K562 (cell line): ENCODE data around the gene DISC1. TPM values are rescaled to one million over a fixed set of nuclear protein-coding genes. Genes with fewer than 3 reads are reported as not detected.

Source experiments
- ATAC-seq: fragments of 200-7000 bp; cut with Tn5 transposase; 3 replicates; pipeline ENCODE4 v1.9.1; 2020; ENCODE audit warnings: moderate library complexity
- BruUV-seq: library from RNA; stranded (reverse); fragments of 400-500 nt; replicated peaks from 2 replicates; lab custom pipeline; 2021; lab: Mats Ljungman, UMichigan
- CTCF ChIA-PET: fragments of 300-600 bp; formaldehyde crosslinking; extraction: SDS; loops from one replicate; lab custom pipeline; 2021; ENCODE audit warnings: low intra/inter-chr PET ratio; lab: Yijun Ruan, JAX
- POLR2A ChIA-PET: fragments of 300-600, 350-650 bp; sonication (Branson Sonifier 250); formaldehyde crosslinking; extraction: SDS; loops from one replicate; lab custom pipeline; 2021; ENCODE audit warnings: antibody characterized with exemption, inconsistent platforms; lab: Yijun Ruan, JAX
- DNase-seq, 4 experiments: peaks; one replicate each; pipeline versions ENCODE4 v3.0.0 to v3.0.0-alpha.2; 2011 to 2018; ENCODE audit warnings: low spot score in 3 of 4, mixed read lengths in 3 of 4; ENCODE audit errors: extremely low read depth in 1 of 4
- FAIRE-seq: peaks from 2 replicates; lab custom pipeline; 2011; peaks lifted over from hg19 to GRCh38; lab: Jason Lieb, UNC
- H2AFZ ChIP-seq: 2 replicates; pipeline ENCODE4 v1.6.0; 2011; ENCODE audit warnings: low read depth, low read length, control low read depth, inconsistent platforms
- H3K27ac ChIP-seq: fragments of 200-600 bp; 3 replicates; pipeline ENCODE4 v1.8.0; 2011; ENCODE audit warnings: low read depth, mild to moderate bottlenecking, control low read depth, inconsistent platforms, low read length, moderate library complexity, mixed read lengths; ENCODE audit errors: extremely low read depth
- H3K27me3 ChIP-seq, 2 experiments: fragments of 300-600 bp in 1 of 2; 2 replicates in 1 of 2; 3 replicates in 1 of 2; pipeline versions ENCODE4 v1.6.0 to v1.8.0; 2011; ENCODE audit warnings: inconsistent platforms in 2 of 2, low read length in 2 of 2, mild to moderate bottlenecking in 1 of 2, mixed read lengths in 1 of 2, moderate library complexity in 1 of 2; ENCODE audit not compliant: control insufficient read depth in 2 of 2, insufficient read depth in 2 of 2
- H3K36me3 ChIP-seq: fragments of 300-600 bp; 3 replicates; pipeline ENCODE4 v1.8.0; 2011; ENCODE audit warnings: mild to moderate bottlenecking, low read length, inconsistent platforms; ENCODE audit not compliant: control insufficient read depth, insufficient read depth
- H3K4me1 ChIP-seq, 2 experiments: fragments of 200-600 bp in 1 of 2; replicated peaks in 1 of 2; 2 replicates in 1 of 2; 3 replicates in 1 of 2; pipeline versions ENCODE4 v1.5.1 to v1.8.0; 2011; ENCODE audit warnings: inconsistent platforms in 2 of 2, low read length in 2 of 2, mild to moderate bottlenecking in 1 of 2, mixed read lengths in 1 of 2, moderate library complexity in 1 of 2; ENCODE audit not compliant: control insufficient read depth in 2 of 2, insufficient read depth in 2 of 2
- H3K4me2 ChIP-seq: 2 replicates; pipeline ENCODE4 v1.6.1; 2011; ENCODE audit warnings: low read length, control low read depth, inconsistent platforms, mixed read lengths; ENCODE audit not compliant: insufficient read depth
- H3K4me3 ChIP-seq: fragments of 200-600 bp; sonication (generic), shearing (Covaris generic); 2 replicates; pipeline ENCODE4 v1.5.1; 2016; ENCODE audit warnings: control low read depth, inconsistent platforms
- H3K79me2 ChIP-seq: fragments of 200-600 bp; 3 replicates; pipeline ENCODE4 v1.8.0; 2011; ENCODE audit warnings: low read length, inconsistent platforms; ENCODE audit not compliant: control insufficient read depth, insufficient read depth
- H3K9ac ChIP-seq, 2 experiments: 2 replicates each; pipeline versions ENCODE4 v1.6.0 to v1.6.1; 2011; ENCODE audit warnings: low read depth in 2 of 2, low read length in 2 of 2, control low read depth in 1 of 2, inconsistent platforms in 1 of 2, mild to moderate bottlenecking in 1 of 2, mixed read lengths in 1 of 2; ENCODE audit not compliant: insufficient read depth in 1 of 2
- H3K9me1 ChIP-seq: one replicate; pipeline ENCODE4 v1.6.0; 2011; ENCODE audit warnings: inconsistent platforms, mild to moderate bottlenecking, low read length, moderate library complexity; ENCODE audit not compliant: control insufficient read depth, insufficient read depth
- H3K9me3 ChIP-seq: replicated peaks from 2 replicates; pipeline ENCODE4 v1.5.1; 2011; ENCODE audit warnings: low read depth, low read length, inconsistent platforms; ENCODE audit not compliant: control insufficient read depth, insufficient read depth
- H4K20me1 ChIP-seq: replicated peaks from 2 replicates; pipeline ENCODE4 v1.6.1; 2011; ENCODE audit warnings: low read length, inconsistent platforms, mixed read lengths; ENCODE audit not compliant: control insufficient read depth, insufficient read depth
- CC2D1A ChIP-seq: fragments of 450-650 bp; IDR thresholded peaks from 2 replicates; pipeline ENCODE4 v1.6.1; 2017; ENCODE audit warnings: mild to moderate bottlenecking
- CHD1 ChIP-seq: fragments of 200-600 bp; sonication (generic); IDR thresholded peaks from one replicate; pipeline ENCODE4 v1.6.1; 2012; ENCODE audit warnings: mild to moderate bottlenecking, moderate library complexity, low read length, inconsistent platforms
- EP400 ChIP-seq: fragments of 450-650 bp; IDR thresholded peaks from 2 replicates; pipeline ENCODE4 v1.6.1; 2017; ENCODE audit warnings: antibody characterized with exemption, mild to moderate bottlenecking, moderate library complexity
- KDM5B ChIP-seq: fragments of 200-600 bp; sonication (generic); IDR thresholded peaks from 2 replicates; pipeline ENCODE4 v1.6.1; 2012; ENCODE audit warnings: low read depth, mild to moderate bottlenecking, moderate library complexity, low read length, control low read depth, inconsistent platforms; ENCODE audit not compliant: insufficient replicate concordance
- MEIS2 ChIP-seq: fragments of 450-650 bp; IDR thresholded peaks from 2 replicates; pipeline ENCODE4 v1.6.1; 2014; ENCODE audit warnings: mild to moderate bottlenecking; ENCODE audit not compliant: partially characterized antibody
- MTA3 ChIP-seq: fragments of 450-650 bp; formaldehyde crosslinking; IDR thresholded peaks from 2 replicates; pipeline ENCODE4 v1.6.1; 2017; ENCODE audit warnings: mild to moderate bottlenecking, borderline replicate concordance
- NCOA2 ChIP-seq, 2 experiments: fragments of 450-650 bp; IDR thresholded peaks; 2 replicates each; pipeline ENCODE4 v1.6.1; 2018; ENCODE audit warnings: mild to moderate bottlenecking in 2 of 2, moderate library complexity in 1 of 2; ENCODE audit not compliant: partially characterized antibody in 2 of 2
- POLR3G ChIP-seq: IDR thresholded peaks from 2 replicates; pipeline ENCODE4 v1.6.1; 2011; ENCODE audit not compliant: insufficient read length, insufficient replicate concordance; ENCODE audit errors: extremely low read depth
- SMAD2 ChIP-seq: fragments of 150-350 bp; IDR thresholded peaks from 2 replicates; pipeline ENCODE4 v1.6.1; 2014; ENCODE audit warnings: low read depth, mild to moderate bottlenecking, low read length
- ZNF263 ChIP-seq: sonication (generic); formaldehyde crosslinking; IDR thresholded peaks from 2 replicates; pipeline ENCODE4 v1.8.0; 2022; ENCODE audit warnings: mild to moderate bottlenecking, missing genetic modification reagents, borderline replicate concordance
- WGBS: fragments of 100-300 bp; shearing (Covaris generic); methylation state at CpG from one replicate; pipeline ENCODE4 v1.1.6; 2016; ENCODE audit warnings: low coverage, mixed read lengths; ENCODE audit not compliant: insufficient coverage; ENCODE audit errors: missing lambda C conversion rate; 5-methylcytosine and 5-hydroxymethylcytosine counted together
- in situ Hi-C: fragments of 300-500 bp; cut with MboI; formaldehyde crosslinking; loops from 4 replicates; pipeline ENCODE4 v1.15.0; 2018; ENCODE audit warnings: inconsistent platforms, mixed read lengths
- intact Hi-C: fragments of 100-400 bp; cut with micrococcal nuclease; formaldehyde crosslinking; loops from 2 replicates; pipeline ENCODE4 v1.14.2; 2022
- polyA plus RNA-seq, 8 experiments: library from polyadenylated mRNA; depleted of rRNA in 4 of 8; stranded (reverse) in 5 of 8; unstranded in 3 of 8; fragments of >200 nt; fragmentation: Nextera tagmentation in 2 of 8; fragmentation: Illumina TruSeq in 1 of 8; extraction: Ambion mirVana in 2 of 8; extraction: Trizol in 1 of 8; gene quantifications; 2 replicates each; pipeline versions ENCODE4 v1.2.1 to v1.2.3, GENCODE V29; 2011 to 2014; ENCODE audit warnings: inconsistent platforms in 1 of 8, missing spikeins in 1 of 8
- total RNA-seq, 7 experiments: library from RNA; depleted of rRNA in 6 of 7; stranded (reverse); fragments of >200 nt in 6 of 7; fragmentation: Illumina TruSeq in 2 of 7; extraction: Trizol in 2 of 7; gene quantifications; 2 replicates each; pipeline versions ENCODE4 v1.2.1 to v1.2.3, GENCODE V29; 2011 to 2021; ENCODE audit warnings: low replicate concordance in 1 of 7
- TF ChIP-seq, protein P1 (sequence below): IDR thresholded peaks from 3 replicates; pipeline ENCODE4 v1.6.1; 2011; ENCODE audit warnings: borderline replicate concordance, mild to moderate bottlenecking; ENCODE audit not compliant: insufficient read length, insufficient read depth
- TF ChIP-seq, protein P2 (sequence below): fragments of 450-650 bp; formaldehyde crosslinking; IDR thresholded peaks from 2 replicates; pipeline ENCODE4 v1.4.0; 2020; ENCODE audit warnings: mild to moderate bottlenecking, mixed read lengths

The DISC1 gene
- total and polyA plus RNA-seq, 9 of the 15 experiments (the other 6 are each of a cell fraction or from before 2014, with no cell fraction given): 0.01 to 0.11 (median 0.08) TPM; not detected in 1

DNA sequence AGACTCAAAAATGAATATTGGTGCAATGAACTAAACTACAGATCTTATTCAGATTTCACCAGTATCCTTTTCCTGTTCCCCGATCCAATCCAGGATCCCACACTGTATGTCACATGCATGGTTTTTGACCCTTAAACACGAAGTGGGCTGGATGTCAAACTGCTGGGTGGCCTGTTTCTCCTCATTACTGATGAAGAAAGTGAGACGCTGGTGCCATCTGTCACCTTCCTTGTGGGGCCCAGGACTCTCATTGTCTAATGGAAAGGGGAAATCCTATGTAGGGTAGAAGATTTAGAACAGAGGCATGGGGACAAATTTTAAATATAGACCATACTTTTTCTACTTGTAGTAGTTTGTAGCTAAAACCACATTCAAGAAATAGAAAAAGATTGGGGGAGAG is 56.2 kb downstream of the DISC1 start:
- no peaks in the 10 kb centered on the region for H4K20me1 ChIP-seq
- TF ChIP-seq MEIS2 (no peak), CHD1 (no peak)
- TF ChIP-seq, all 486 proteins: peak for 0
- ChIA-PET POLR2A (no interaction called here), CTCF (no interaction called here)
- Histone ChIP-seq H3K36me3 (no peaks in the 10 kb centered on the region), H3K27me3 (peaks cover 12 to 17% of the 10 kb centered on the region in 2 experiments; a peak in 4 of 5 replicates), H3K79me2 (no peaks in the 10 kb centered on the region), H3K9me1 (no peaks in the 10 kb centered on the region), H3K4me1 (no peaks in the 10 kb centered on the region), H3K9me3 (no peaks in the 10 kb centered on the region), H3K4me3 (no peak overlapping the region), H3K9ac (no peak overlapping the region), H3K27ac (no peak overlapping the region), H2AFZ (no peak overlapping the region), H3K4me2 (no peak overlapping the region)
- no peak for ATAC-seq
- intact Hi-C loops (no loop called here), in situ Hi-C loops (no loop called here)
- DNase-seq: no peak
- no TSS peak for BruUV-seq
- no peak for FAIRE-seq
- 2% methylated on average over 3 of the region's 3 CpGs for WGBS

DNA sequence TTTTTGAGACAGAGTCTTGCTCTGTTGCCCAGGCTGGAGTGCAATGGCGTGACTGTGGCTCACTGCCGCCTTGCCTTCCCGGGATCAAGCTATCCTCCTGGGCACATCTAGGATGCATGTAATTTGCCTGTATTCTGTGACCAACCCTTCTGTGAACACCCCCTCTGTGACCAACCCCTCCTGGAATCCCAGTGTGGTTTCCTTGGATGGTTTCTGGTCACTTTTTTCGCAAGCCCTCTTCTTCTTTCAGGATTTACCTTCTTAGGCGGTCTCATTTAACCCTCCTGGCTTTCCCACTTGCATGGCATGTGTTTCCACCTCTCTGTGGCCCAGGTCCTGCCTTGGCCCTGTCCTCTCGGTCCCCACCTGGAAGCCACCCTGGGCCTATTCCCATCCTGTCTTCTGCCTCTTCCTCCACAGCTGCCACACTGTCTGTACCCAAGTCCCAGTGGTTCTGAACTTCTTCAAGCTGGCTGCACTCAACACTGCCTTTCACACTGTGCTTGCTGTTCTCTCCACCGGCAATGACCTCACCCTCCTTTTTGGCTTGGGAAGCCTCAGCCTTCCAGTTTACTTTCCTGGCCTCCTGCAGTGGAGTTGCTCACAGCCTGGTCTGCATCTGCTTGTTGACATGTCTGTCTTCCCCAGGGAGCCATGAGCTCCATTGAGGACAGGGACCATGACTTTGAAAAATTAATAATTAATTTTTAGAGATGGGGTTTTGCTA is 57.0 kb downstream of the DISC1 start:
- POLR2A ChIA-PET: interaction anchor here (1.0 kb wide), 1 partner anchor 10 kb away, joined by 3 read pairs; no protein-coding TSS in a partner anchor
- no peak overlapping the region for H3K27ac ChIP-seq
- DNase-seq (no peak), ATAC-seq (no peak), FAIRE-seq (no peak)
- no peaks in the 10 kb centered on the region for H3K9me3 ChIP-seq
- no peak overlapping the region for H3K9ac ChIP-seq
- 0% methylated on average over 7 of the region's 7 CpGs for WGBS
- in situ Hi-C loops (no loop called here), intact Hi-C loops (no loop called here)
- peaks cover 6 to 10% of the 10 kb centered on the region in 2 experiments; a peak in 3 of 5 replicates for H3K27me3 ChIP-seq
- no peak overlapping the region for H2AFZ ChIP-seq
- H3K4me1 ChIP-seq: no peaks in the 10 kb centered on the region
- BruUV-seq: no TSS peak
- no peaks in the 10 kb centered on the region for H4K20me1 ChIP-seq
- H3K36me3 ChIP-seq: no peaks in the 10 kb centered on the region
- no peaks in the 10 kb centered on the region for H3K79me2 ChIP-seq
- H3K4me3 ChIP-seq: no peak overlapping the region
- no peaks in the 10 kb centered on the region for H3K9me1 ChIP-seq
- CTCF ChIA-PET: no interaction called here
- no peak overlapping the region for H3K4me2 ChIP-seq
- TF ChIP-seq CC2D1A: no peak
- no peak for TF ChIP-seq EP400
- TF ChIP-seq MTA3: no peak
- no peak for TF ChIP-seq POLR3G
- TF ChIP-seq, protein P1, sequence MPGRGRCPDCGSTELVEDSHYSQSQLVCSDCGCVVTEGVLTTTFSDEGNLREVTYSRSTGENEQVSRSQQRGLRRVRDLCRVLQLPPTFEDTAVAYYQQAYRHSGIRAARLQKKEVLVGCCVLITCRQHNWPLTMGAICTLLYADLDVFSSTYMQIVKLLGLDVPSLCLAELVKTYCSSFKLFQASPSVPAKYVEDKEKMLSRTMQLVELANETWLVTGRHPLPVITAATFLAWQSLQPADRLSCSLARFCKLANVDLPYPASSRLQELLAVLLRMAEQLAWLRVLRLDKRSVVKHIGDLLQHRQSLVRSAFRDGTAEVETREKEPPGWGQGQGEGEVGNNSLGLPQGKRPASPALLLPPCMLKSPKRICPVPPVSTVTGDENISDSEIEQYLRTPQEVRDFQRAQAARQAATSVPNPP: no peak
- TF ChIP-seq NCOA2 (IDR thresholded peaks at IDR 0.05; ENCODE audit: partially characterized antibody in 2 of 2): no peak
- TF ChIP-seq, protein P2, sequence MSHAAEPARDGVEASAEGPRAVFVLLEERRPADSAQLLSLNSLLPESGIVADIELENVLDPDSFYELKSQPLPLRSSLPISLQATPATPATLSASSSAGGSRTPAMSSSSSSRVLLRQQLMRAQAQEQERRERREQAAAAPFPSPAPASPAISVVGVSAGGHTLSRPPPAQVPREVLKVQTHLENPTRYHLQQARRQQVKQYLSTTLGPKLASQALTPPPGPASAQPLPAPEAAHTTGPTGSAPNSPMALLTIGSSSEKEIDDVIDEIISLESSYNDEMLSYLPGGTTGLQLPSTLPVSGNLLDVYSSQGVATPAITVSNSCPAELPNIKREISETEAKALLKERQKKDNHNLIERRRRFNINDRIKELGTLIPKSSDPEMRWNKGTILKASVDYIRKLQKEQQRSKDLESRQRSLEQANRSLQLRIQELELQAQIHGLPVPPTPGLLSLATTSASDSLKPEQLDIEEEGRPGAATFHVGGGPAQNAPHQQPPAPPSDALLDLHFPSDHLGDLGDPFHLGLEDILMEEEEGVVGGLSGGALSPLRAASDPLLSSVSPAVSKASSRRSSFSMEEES (CRISPR knock-in tag): no peak
- TF ChIP-seq MEIS2: no peak
- no peak for TF ChIP-seq KDM5B
- no peak for TF ChIP-seq ZNF263 (CRISPR knock-in tag)
- no peak for TF ChIP-seq SMAD2
